K562 (cell line): Measurements from ENCODE around the gene SZT2.

ENCODE experiments used
- BACH1 ChIP-seq: fragments of 200-800 bp; sonication (Bioruptor generic); IDR thresholded peaks from 2 replicates; pipeline ENCODE4 v1.6.1; 2016; ENCODE audit warnings: missing genetic modification characterization, missing compliant biosample characterization
- CTCF ChIP-seq, 3 experiments: IDR thresholded peaks in 2 of 3; conservative IDR thresholded peaks in 1 of 3; 2 replicates each; pipeline ENCODE4 v1.5.1; 2011 to 2012; ENCODE audit warnings: low read length in 3 of 3, mild to moderate bottlenecking in 3 of 3, control low read depth in 2 of 3, improper control_type of control experiment in 1 of 3, inconsistent platforms in 1 of 3, low read depth in 1 of 3, mixed read lengths in 1 of 3, moderate library complexity in 1 of 3; ENCODE audit not compliant: insufficient read depth in 2 of 3
- HNRNPH1 ChIP-seq: fragments of 200-400 bp; formaldehyde crosslinking; optimal IDR thresholded peaks from 2 replicates; pipeline ENCODE3; 2017; ENCODE audit warnings: low read depth, mild to moderate bottlenecking, low read length, moderate library complexity
- KHSRP ChIP-seq: fragments of 450-650 bp; IDR thresholded peaks from 2 replicates; pipeline ENCODE4 v1.6.1; 2017
- MAFK ChIP-seq: IDR thresholded peaks from 2 replicates; pipeline ENCODE4 v1.6.1; 2011; ENCODE audit warnings: low read length, improper control_type of control experiment
- NFATC3 ChIP-seq: fragments of 450-650 bp; IDR thresholded peaks from 2 replicates; pipeline ENCODE4 v1.6.1; 2017; ENCODE audit warnings: mild to moderate bottlenecking
- POLR2AphosphoS2 ChIP-seq: IDR thresholded peaks from 2 replicates; pipeline ENCODE4 v1.6.1; 2012; ENCODE audit warnings: low read length, improper control_type of control experiment
- POLR2AphosphoS5 ChIP-seq: IDR thresholded peaks from 2 replicates; pipeline ENCODE4 v1.6.1; 2011; ENCODE audit warnings: mild to moderate bottlenecking, low read depth, low read length, moderate library complexity; ENCODE audit not compliant: control insufficient read depth, insufficient read depth
- SMC3 ChIP-seq: conservative IDR thresholded peaks from 2 replicates; pipeline ENCODE4 v1.6.1; 2011; ENCODE audit warnings: low read depth, low read length, improper control_type of control experiment; ENCODE audit not compliant: insufficient read depth
- SP1 ChIP-seq: sonication (generic); formaldehyde crosslinking; IDR thresholded peaks from 2 replicates; pipeline ENCODE4 v1.8.1; 2022; ENCODE audit warnings: mild to moderate bottlenecking, missing genetic modification reagents
- ZBTB26 ChIP-seq: fragments of 450-650 bp; formaldehyde crosslinking; IDR thresholded peaks from 2 replicates; pipeline ENCODE4 v1.4.0; 2022; ENCODE audit warnings: missing genetic modification characterization
- ZNF407 ChIP-seq: fragments of 450-650 bp; IDR thresholded peaks from 2 replicates; pipeline ENCODE4 v1.6.1; 2016; ENCODE audit warnings: low read depth
- ZNF586 ChIP-seq: fragments of 450-650 bp; formaldehyde crosslinking; conservative IDR thresholded peaks from 2 replicates; pipeline ENCODE4 v1.4.0; 2020; ENCODE audit warnings: mild to moderate bottlenecking, moderate library complexity
- ZZZ3 ChIP-seq: fragments of 450-650 bp; IDR thresholded peaks from 2 replicates; pipeline ENCODE4 v1.6.1; 2016; ENCODE audit warnings: antibody characterized with exemption, mild to moderate bottlenecking, moderate library complexity

GRCh38 chr1:43503534-43503933 is 113.8 kb downstream of the SZT2 start:
- TF ChIP-seq HNRNPH1 (no peak), CTCF (IDR thresholded peaks at IDR 0.05 in 2 of 3, conservative IDR thresholded peaks at IDR 0.05 in 1 of 3; ENCODE audit: insufficient read depth in 2 of 3, low read depth in 1 of 3, low read length in 3 of 3) (no peak), POLR2AphosphoS2 (no peak), SMC3 (no peak), SP1 (no peak), ZBTB26 (no peak), POLR2AphosphoS5 (no peak), KHSRP (no peak), MAFK (no peak), ZNF586 (CRISPR knock-in tag) (no peak), NFATC3 (no peak), ZNF407 (no peak), BACH1 (no peak), ZZZ3 (no peak)
